GM23338 (cell line): ENCODE results near the gene FTO.

Experiments used
- CTCF ChIP-seq, 2 experiments: fragments of 200-600 bp in 1 of 2; sonication (generic) in 1 of 2; conservative IDR thresholded peaks; 2 replicates each; pipeline versions ENCODE4 v1.5.1 to v1.6.1; 2016 to 2017; ENCODE audit warnings: antibody characterized with exemption in 2 of 2, low read depth in 2 of 2, mild to moderate bottlenecking in 2 of 2, moderate library complexity in 1 of 2
- POLR2AphosphoS5 ChIP-seq: IDR thresholded peaks from 2 replicates; pipeline ENCODE4 v1.6.1; 2016; ENCODE audit warnings: antibody characterized with exemption, low read depth

DNA sequence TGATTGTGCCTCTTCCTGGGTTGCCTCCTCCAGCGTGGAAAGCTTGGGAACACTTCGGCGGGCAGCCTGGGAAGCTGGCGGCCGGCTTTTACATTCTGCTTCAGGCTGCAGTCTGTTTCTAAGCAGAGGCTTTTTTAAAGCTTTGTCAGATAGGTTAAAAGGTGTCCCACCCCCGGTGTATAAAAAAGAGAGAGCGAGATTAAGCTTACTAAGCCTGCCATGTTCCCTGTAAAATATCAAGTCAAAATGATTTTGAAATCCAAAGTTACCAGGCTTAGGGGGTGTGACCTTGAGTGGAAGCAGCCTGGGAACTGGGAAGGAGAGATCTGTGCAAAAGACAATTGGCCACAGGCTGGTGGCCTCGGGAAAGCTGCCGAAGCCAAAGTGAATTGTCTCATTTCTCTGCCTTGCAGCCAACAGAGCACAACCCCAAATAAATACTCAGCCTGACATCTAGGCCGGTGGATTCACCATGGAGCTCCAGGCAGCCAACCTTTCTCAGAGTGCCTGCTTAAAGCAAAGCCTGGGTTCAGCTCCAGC lies 254.5 kb downstream of the FTO start:
- TF ChIP-seq POLR2AphosphoS5: no peak
- no peak for TF ChIP-seq CTCF (conservative IDR thresholded peaks at IDR 0.05; ENCODE audit: low read depth in 2 of 2)
